HEK293T (cell line): ENCODE measurements around the gene SLC30A5.

Experiments used
- CTCF ChIA-PET: fragments of 350-600 bp; formaldehyde crosslinking; extraction: SDS; loops from one replicate; lab custom pipeline; 2021; ENCODE audit warnings: antibody characterized with exemption, inconsistent platforms; lab: Yijun Ruan, JAX
- POLR2A ChIA-PET: fragments of 350-600 bp; formaldehyde crosslinking; extraction: SDS; loops from one replicate; lab custom pipeline; 2020; ENCODE audit warnings: antibody characterized with exemption, inconsistent platforms; lab: Yijun Ruan, JAX
- DNase-seq: peaks from one replicate; pipeline ENCODE4 v3.0.0; 2012; ENCODE audit warnings: mixed read lengths; ENCODE audit errors: extremely low spot score
- CTBP1 ChIP-seq: fragments of 450-650 bp; IDR thresholded peaks from 2 replicates; pipeline ENCODE4 v1.6.1; 2016; ENCODE audit warnings: borderline replicate concordance
- ELF4 ChIP-seq: fragments of 450-650 bp; IDR thresholded peaks from 2 replicates; pipeline ENCODE4 v1.6.1; 2017; ENCODE audit warnings: antibody characterized with exemption
- FOXK2 ChIP-seq: fragments of 450-650 bp; IDR thresholded peaks from 2 replicates; pipeline ENCODE4 v1.6.1; 2016; ENCODE audit warnings: mild to moderate bottlenecking
- FOXM1 ChIP-seq: fragments of 450-650 bp; IDR thresholded peaks from 2 replicates; pipeline ENCODE4 v1.6.1; 2017; ENCODE audit warnings: mild to moderate bottlenecking, borderline replicate concordance
- HDGF ChIP-seq: fragments of 450-650 bp; IDR thresholded peaks from 2 replicates; pipeline ENCODE4 v1.6.1; 2017; ENCODE audit warnings: antibody characterized with exemption, borderline replicate concordance
- L3MBTL2 ChIP-seq: fragments of 450-650 bp; conservative IDR thresholded peaks from 2 replicates; pipeline ENCODE4 v1.6.1; 2016; ENCODE audit warnings: mild to moderate bottlenecking
- PKNOX1 ChIP-seq: fragments of 450-650 bp; IDR thresholded peaks from 2 replicates; pipeline ENCODE4 v1.6.1; 2016
- SP1 ChIP-seq: fragments of 450-650 bp; IDR thresholded peaks from 2 replicates; pipeline ENCODE4 v1.6.1; 2017
- SUZ12 ChIP-seq: fragments of 450-650 bp; IDR thresholded peaks from 2 replicates; pipeline ENCODE4 v1.6.1; 2016; ENCODE audit warnings: mild to moderate bottlenecking
- ZNF384 ChIP-seq: fragments of 450-650 bp; IDR thresholded peaks from 2 replicates; pipeline ENCODE4 v1.6.1; 2016

SLC30A5 gene

GRCh38 chr5:69170969-69171368 is 77.2 kb downstream of the SLC30A5 start:
- TF ChIP-seq HDGF = no peak
- no peak for TF ChIP-seq FOXM1
- TF ChIP-seq ELF4 = no peak
- no peak for TF ChIP-seq SP1
- no peak for TF ChIP-seq L3MBTL2
- no peak for TF ChIP-seq FOXK2
- no peak for TF ChIP-seq PKNOX1
- TF ChIP-seq ZNF384 = no peak
- no peak for TF ChIP-seq SUZ12
- no peak for TF ChIP-seq CTBP1
- ChIA-PET CTCF (no interaction called here), POLR2A (no interaction called here)
- DNase-seq = no peak
